Muscle of leg (tissue), 11 donors: ENCODE data around the gene TMEM125. TPM values are rescaled to one million over a fixed set of nuclear protein-coding genes. Genes with fewer than 3 reads are reported as not detected.

Source experiments
- DNase-seq: peaks from one replicate; pipeline ENCODE4 v3.0.0; 2013
- H3K27ac ChIP-seq: one replicate; pipeline ENCODE4 v1.5.1; 2013; ENCODE audit warnings: mild to moderate bottlenecking, low read length, control low read depth
- H3K27me3 ChIP-seq: one replicate; pipeline ENCODE4 v1.6.1; 2013; ENCODE audit warnings: low read length; ENCODE audit not compliant: control insufficient read depth, insufficient read depth
- H3K36me3 ChIP-seq: one replicate; pipeline ENCODE4 v1.6.1; 2013; ENCODE audit warnings: low read length; ENCODE audit not compliant: control insufficient read depth, insufficient read depth
- H3K4me1 ChIP-seq: one replicate; pipeline ENCODE4 v1.6.1; 2013; ENCODE audit warnings: low read length; ENCODE audit not compliant: control insufficient read depth, insufficient read depth
- H3K4me3 ChIP-seq: one replicate; pipeline ENCODE4 v1.5.1; 2013; ENCODE audit warnings: low read length, control low read depth
- H3K9me3 ChIP-seq: replicated peaks from 2 replicates; pipeline ENCODE4 v1.6.1; 2013; ENCODE audit warnings: low read depth, low read length; ENCODE audit not compliant: control insufficient read depth
- WGBS: methylation state at CpG from one replicate; pipeline ENCODE4 v1.1.5; 2013; ENCODE audit warnings: missing lambda C conversion rate; ENCODE audit not compliant: insufficient coverage; 5-methylcytosine and 5-hydroxymethylcytosine counted together
- polyA plus RNA-seq, 8 donors: library from polyadenylated mRNA; unstranded; fragments of 120-200 nt; gene quantifications; one replicate each; pipeline versions ENCODE4 v1.2.1 to v1.2.3, GENCODE V29; 2013; ENCODE audit warnings: inconsistent platforms in 1 of 8, low replicate concordance in 1 of 8; ENCODE audit not compliant: insufficient read length in 8 of 8, insufficient read depth in 1 of 8
- total RNA-seq: library from RNA; stranded (reverse); fragments of 120-200 nt; gene quantifications from one replicate; pipeline ENCODE4 v1.2.4, GENCODE V29; 2013

TMEM125 gene
- total and polyA plus RNA-seq, 9 donors, result 0.09 to 2.4 (median 0.34) TPM; not detected in 5

GRCh38 chr1:43246466-43247213 lies 23.1 kb upstream of the TMEM125 start:
- WGBS, result no CpG with 5 or more reads among the region's 4 CpGs
- peaks cover 3% of the 10 kb centered on the region for H3K9me3 ChIP-seq
- H3K27me3 ChIP-seq, result no peaks in the 10 kb centered on the region
- DNase-seq, result no peak
- H3K27ac ChIP-seq, result no peak overlapping the region
- H3K4me1 ChIP-seq, result no peaks in the 10 kb centered on the region
- H3K4me3 ChIP-seq, result no peak overlapping the region
- H3K36me3 ChIP-seq, result no peaks in the 10 kb centered on the region

GRCh38 chr1:43247256-43247921 lies 22.4 kb upstream of the TMEM125 start:
- DNase-seq, result no peak
- 92% methylated on average over 2 of the region's 6 CpGs for WGBS
- Histone ChIP-seq H3K4me3 (no peak overlapping the region), H3K27ac (no peak overlapping the region), H3K36me3 (no peaks in the 10 kb centered on the region), H3K9me3 (peaks cover 3% of the 10 kb centered on the region), H3K27me3 (no peaks in the 10 kb centered on the region), H3K4me1 (no peaks in the 10 kb centered on the region)

GRCh38 chr1:43250351-43250761 lies 19.4 kb upstream of the TMEM125 start:
- Histone ChIP-seq H3K27me3 (no peaks in the 10 kb centered on the region), H3K9me3 (peaks cover 3% of the 10 kb centered on the region), H3K27ac (no peak overlapping the region), H3K4me1 (no peaks in the 10 kb centered on the region), H3K4me3 (no peak overlapping the region), H3K36me3 (no peaks in the 10 kb centered on the region)
- no peak for DNase-seq
- WGBS, result 68% methylated on average over 2 of the region's 3 CpGs

- 100% methylated on average over 3 of the region's 5 CpGs for WGBS
- Histone ChIP-seq H3K4me3 (no peak overlapping the region), H3K9me3 (peaks cover 3% of the 10 kb centered on the region), H3K27me3 (no peaks in the 10 kb centered on the region), H3K36me3 (no peaks in the 10 kb centered on the region), H3K27ac (no peak overlapping the region), H3K4me1 (no peaks in the 10 kb centered on the region)
- DNase-seq, result no peak
Observed at GRCh38 chr1:43251024-43251423, 18.8 kb upstream of the TMEM125 start.

- Histone ChIP-seq H3K4me1 (no peaks in the 10 kb centered on the region), H3K27me3 (no peaks in the 10 kb centered on the region), H3K4me3 (no peak overlapping the region), H3K36me3 (no peaks in the 10 kb centered on the region), H3K27ac (no peak overlapping the region), H3K9me3 (peaks cover under 1% of the 10 kb centered on the region)
- DNase-seq, result no peak
- no CpG with 5 or more reads among the region's 1 CpG for WGBS
Observed at GRCh38 chr1:43252225-43252624, 17.6 kb upstream of the TMEM125 start.

GRCh38 chr1:43253173-43253572 lies 16.6 kb upstream of the TMEM125 start:
- WGBS, result 87% methylated on average over 4 of the region's 4 CpGs
- Histone ChIP-seq H3K9me3 (no peaks in the 10 kb centered on the region), H3K27ac (no peak overlapping the region), H3K4me3 (no peak overlapping the region), H3K27me3 (no peaks in the 10 kb centered on the region), H3K4me1 (no peaks in the 10 kb centered on the region), H3K36me3 (no peaks in the 10 kb centered on the region)
- no peak for DNase-seq

- Histone ChIP-seq H3K27me3 (no peaks in the 10 kb centered on the region), H3K4me1 (no peaks in the 10 kb centered on the region), H3K9me3 (no peaks in the 10 kb centered on the region), H3K27ac (no peak overlapping the region), H3K4me3 (no peak overlapping the region), H3K36me3 (no peaks in the 10 kb centered on the region)
- no peak for DNase-seq
- 89% methylated on average over 7 of the region's 8 CpGs for WGBS
Observed at GRCh38 chr1:43253876-43254275, 15.9 kb upstream of the TMEM125 start.

GRCh38 chr1:43255438-43256210 lies 14.2 kb upstream of the TMEM125 start:
- Histone ChIP-seq H3K9me3 (no peaks in the 10 kb centered on the region), H3K4me1 (no peaks in the 10 kb centered on the region), H3K4me3 (no peak overlapping the region), H3K27ac (no peak overlapping the region), H3K27me3 (no peaks in the 10 kb centered on the region), H3K36me3 (no peaks in the 10 kb centered on the region)
- WGBS, result 71% methylated on average over 9 of the region's 10 CpGs
- no peak for DNase-seq

GRCh38 chr1:43256675-43257570 lies 12.9 kb upstream of the TMEM125 start:
- no peaks in the 10 kb centered on the region for H3K4me1 ChIP-seq
- no peaks in the 10 kb centered on the region for H3K9me3 ChIP-seq
- DNase-seq, result no peak
- no peaks in the 10 kb centered on the region for H3K27me3 ChIP-seq
- 86% methylated on average over 6 of the region's 8 CpGs for WGBS
- H3K4me3 ChIP-seq, result no peak overlapping the region
- no peaks in the 10 kb centered on the region for H3K36me3 ChIP-seq
- no peak overlapping the region for H3K27ac ChIP-seq
